Spleen (tissue), 11 donors: ENCODE results near the gene HDAC3. TPM values are rescaled to one million over a fixed set of nuclear protein-coding genes. Genes with fewer than 3 reads are reported as not detected.

Experiments
- DNase-seq: peaks from one replicate; pipeline ENCODE4 v3.0.0-alpha.2; 2020
- H3K27ac ChIP-seq, 8 donors: fragments of 200-600 bp; sonication (generic) in 7 of 8; 1 replicate in 4 of 8; 2 replicates in 4 of 8; pipeline versions ENCODE4 v1.5.0 to v1.8.0; 2016 to 2021; ENCODE audit warnings: inconsistent platforms in 4 of 8, mild to moderate bottlenecking in 4 of 8, moderate library complexity in 1 of 8
- H3K27me3 ChIP-seq, 7 donors: fragments of 200-600 bp; sonication (generic) in 6 of 7; replicated peaks in 1 of 7; 1 replicate in 4 of 7; 2 replicates in 3 of 7; pipeline versions ENCODE4 v1.5.0 to v1.8.0; 2016 to 2021; ENCODE audit warnings: inconsistent platforms in 3 of 7, mild to moderate bottlenecking in 1 of 7
- H3K36me3 ChIP-seq, 6 donors: fragments of 200-600 bp; sonication (generic) in 5 of 6; 1 replicate in 4 of 6; 2 replicates in 2 of 6; pipeline versions ENCODE4 v1.5.0 to v1.8.0; 2016 to 2021; ENCODE audit warnings: inconsistent platforms in 2 of 6
- H3K4me1 ChIP-seq, 6 donors: fragments of 200-600 bp; sonication (generic) in 5 of 6; 1 replicate in 3 of 6; 2 replicates in 3 of 6; pipeline versions ENCODE4 v1.5.0 to v1.8.0; 2016 to 2021; ENCODE audit warnings: inconsistent platforms in 3 of 6
- H3K4me3 ChIP-seq, 8 donors: fragments of 200-600 bp; sonication (generic) in 7 of 8; 1 replicate in 4 of 8; 2 replicates in 4 of 8; pipeline versions ENCODE4 v1.5.0 to v1.8.0; 2016 to 2021; ENCODE audit warnings: inconsistent platforms in 4 of 8, mild to moderate bottlenecking in 4 of 8, moderate library complexity in 2 of 8
- H3K9me3 ChIP-seq, 8 donors: fragments of 200-600 bp; sonication (generic) in 7 of 8; 1 replicate in 4 of 8; 2 replicates in 4 of 8; pipeline versions ENCODE4 v1.5.0 to v1.8.0; 2016 to 2021; ENCODE audit warnings: inconsistent platforms in 4 of 8
- POLR2A ChIP-seq, 3 donors: fragments of 450-650 bp; IDR thresholded peaks; one replicate each; pipeline ENCODE4 v1.5.1; 2017; ENCODE audit warnings: antibody characterized with exemption in 3 of 3, mild to moderate bottlenecking in 1 of 3
- POLR2AphosphoS5 ChIP-seq, 3 donors: sonication (generic); formaldehyde crosslinking; IDR thresholded peaks; one replicate each; pipeline ENCODE4 v1.5.1; 2017; ENCODE audit warnings: antibody characterized with exemption in 3 of 3
- WGBS, 5 donors: extraction: QIAGEN DNeasy Blood & Tissue Kit in 3 of 5; methylation state at CpG; one replicate each; pipeline versions ENCODE4 v1.1.5 to v1.1.7; 2013 to 2018; 5-methylcytosine and 5-hydroxymethylcytosine counted together
- intact Hi-C: fragments of 100-400 bp; cut with DNase I; formaldehyde crosslinking; loops from one replicate; pipeline ENCODE4 v1.15.0; 2023; ENCODE audit warnings: low total_unique reads
- polyA plus RNA-seq, 3 donors: library from polyadenylated mRNA; stranded (reverse); fragments of 200-250 nt; gene quantifications; one replicate each; pipeline ENCODE4 v1.2.1, GENCODE V29; 2013
- total RNA-seq, 7 donors: library from RNA; depleted of rRNA in 3 of 7; stranded (reverse); fragments of >200 nt in 3 of 7; fragmentation: NEBNext Ultra II Directional in 4 of 7; extraction: Animal tissue kit (Norgen Biotek cat#: 25700) in 4 of 7; gene quantifications; one replicate each; pipeline versions ENCODE4 v1.1.0 to v1.2.1, GENCODE V29; 2016 to 2021
- TF ChIP-seq, protein P1 (sequence below), 11 experiments: fragments of 200-600 bp in 7 of 11; fragments of 450-650 bp in 4 of 11; sonication (generic) in 4 of 11; IDR thresholded peaks in 8 of 11; conservative IDR thresholded peaks in 3 of 11; 1 replicate in 7 of 11; 2 replicates in 4 of 11; pipeline versions ENCODE4 v1.4.0 to v1.8.0; 2016 to 2021; ENCODE audit warnings: antibody characterized with exemption in 11 of 11, inconsistent platforms in 4 of 11, mild to moderate bottlenecking in 1 of 11
- donor health status: healthy with polysubstance abuse.
- donor health status: DM: no; HTN: no; CAD: no; lungs with moderate emphysema.
- donor health status: DM: no; HTN: no; CAD: no.
- donor health status: Bipolar disorder and iron deficiency.
- donor health status: healthy.
- donor health status: DM: no; HTN: no; CAD: no.
- donor health status: DM: yes; HTN: yes; CAD: no.

Gene HDAC3
- total and polyA plus RNA-seq, 10 donors, result 51.1 to 108 (median 64.8) TPM

GRCh38 chr5:141628175-141628788, 8.4 kb downstream of the HDAC3 start:
- Histone ChIP-seq H3K4me3 (no peak overlapping the region), H3K4me1 (peaks cover 0 to 32% (median 14%) of the 10 kb centered on the region in 6 donors), H3K27ac (no peak overlapping the region), H3K27me3 (no peaks in the 10 kb centered on the region), H3K9me3 (no peaks in the 10 kb centered on the region), H3K36me3 (peaks cover 0 to 98% (median 72%) of the 10 kb centered on the region in 6 donors)
- no peak for TF ChIP-seq POLR2A (IDR thresholded peaks at IDR 0.05)
- no peak for TF ChIP-seq POLR2AphosphoS5 (IDR thresholded peaks at IDR 0.05)
- TF ChIP-seq, protein P1, sequence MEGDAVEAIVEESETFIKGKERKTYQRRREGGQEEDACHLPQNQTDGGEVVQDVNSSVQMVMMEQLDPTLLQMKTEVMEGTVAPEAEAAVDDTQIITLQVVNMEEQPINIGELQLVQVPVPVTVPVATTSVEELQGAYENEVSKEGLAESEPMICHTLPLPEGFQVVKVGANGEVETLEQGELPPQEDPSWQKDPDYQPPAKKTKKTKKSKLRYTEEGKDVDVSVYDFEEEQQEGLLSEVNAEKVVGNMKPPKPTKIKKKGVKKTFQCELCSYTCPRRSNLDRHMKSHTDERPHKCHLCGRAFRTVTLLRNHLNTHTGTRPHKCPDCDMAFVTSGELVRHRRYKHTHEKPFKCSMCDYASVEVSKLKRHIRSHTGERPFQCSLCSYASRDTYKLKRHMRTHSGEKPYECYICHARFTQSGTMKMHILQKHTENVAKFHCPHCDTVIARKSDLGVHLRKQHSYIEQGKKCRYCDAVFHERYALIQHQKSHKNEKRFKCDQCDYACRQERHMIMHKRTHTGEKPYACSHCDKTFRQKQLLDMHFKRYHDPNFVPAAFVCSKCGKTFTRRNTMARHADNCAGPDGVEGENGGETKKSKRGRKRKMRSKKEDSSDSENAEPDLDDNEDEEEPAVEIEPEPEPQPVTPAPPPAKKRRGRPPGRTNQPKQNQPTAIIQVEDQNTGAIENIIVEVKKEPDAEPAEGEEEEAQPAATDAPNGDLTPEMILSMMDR (IDR thresholded peaks at IDR 0.05 in 8 of 11, conservative IDR thresholded peaks at IDR 0.05 in 3 of 11), result no peak
- no peak for DNase-seq
- WGBS, 5 donors, result 95 to 99% (median 97%) methylated on average over 6 of the region's 6 CpGs
- intact Hi-C loops, result no loop called here

GRCh38 chr5:141623611-141624010, 13.0 kb downstream of the HDAC3 start:
- Histone ChIP-seq H3K4me1 (peaks cover 0 to 33% (median 22%) of the 10 kb centered on the region in 6 donors), H3K4me3 (no peak overlapping the region), H3K9me3 (no peaks in the 10 kb centered on the region), H3K27me3 (no peaks in the 10 kb centered on the region), H3K27ac (peak overlapping the region in 6 of 8 donors; percentile 27 to 78 (median 74)), H3K36me3 (peaks cover 4 to 90% (median 71%) of the 10 kb centered on the region in 6 donors)
- TF ChIP-seq, protein P1 (IDR thresholded peaks at IDR 0.05 in 8 of 11, conservative IDR thresholded peaks at IDR 0.05 in 3 of 11), result no peak
- no peak for TF ChIP-seq POLR2AphosphoS5 (IDR thresholded peaks at IDR 0.05)
- no peak for TF ChIP-seq POLR2A (IDR thresholded peaks at IDR 0.05)
- no peak for DNase-seq
- intact Hi-C loops, result loop anchor here (5.0 kb wide), 1 partner anchor 36 kb away; no protein-coding TSS in a partner anchor
- WGBS, 5 donors, result 70 to 84% (median 73%) methylated on average over 5 of the region's 5 CpGs

- peaks cover 4 to 86% (median 66%) of the 10 kb centered on the region in 6 donors for H3K36me3 ChIP-seq
- no peak for TF ChIP-seq POLR2A (IDR thresholded peaks at IDR 0.05)
- no peak for TF ChIP-seq POLR2AphosphoS5 (IDR thresholded peaks at IDR 0.05)
- TF ChIP-seq, protein P1 (IDR thresholded peaks at IDR 0.05 in 8 of 11, conservative IDR thresholded peaks at IDR 0.05 in 3 of 11), result no peak
- H3K27me3 ChIP-seq, result no peaks in the 10 kb centered on the region
- H3K9me3 ChIP-seq, result no peaks in the 10 kb centered on the region
- DNase-seq, result no peak
- H3K27ac ChIP-seq, result peak overlapping the region in 6 of 8 donors; percentile 27 to 78 (median 74)
- H3K4me1 ChIP-seq, result peaks cover 0 to 35% (median 22%) of the 10 kb centered on the region in 6 donors
- no peak overlapping the region for H3K4me3 ChIP-seq
- intact Hi-C loops, result loop anchor here (5.0 kb wide), 1 partner anchor 36 kb away; no protein-coding TSS in a partner anchor
Measured at GRCh38 chr5:141623186-141623585, 13.5 kb downstream of the HDAC3 start.

DNA sequence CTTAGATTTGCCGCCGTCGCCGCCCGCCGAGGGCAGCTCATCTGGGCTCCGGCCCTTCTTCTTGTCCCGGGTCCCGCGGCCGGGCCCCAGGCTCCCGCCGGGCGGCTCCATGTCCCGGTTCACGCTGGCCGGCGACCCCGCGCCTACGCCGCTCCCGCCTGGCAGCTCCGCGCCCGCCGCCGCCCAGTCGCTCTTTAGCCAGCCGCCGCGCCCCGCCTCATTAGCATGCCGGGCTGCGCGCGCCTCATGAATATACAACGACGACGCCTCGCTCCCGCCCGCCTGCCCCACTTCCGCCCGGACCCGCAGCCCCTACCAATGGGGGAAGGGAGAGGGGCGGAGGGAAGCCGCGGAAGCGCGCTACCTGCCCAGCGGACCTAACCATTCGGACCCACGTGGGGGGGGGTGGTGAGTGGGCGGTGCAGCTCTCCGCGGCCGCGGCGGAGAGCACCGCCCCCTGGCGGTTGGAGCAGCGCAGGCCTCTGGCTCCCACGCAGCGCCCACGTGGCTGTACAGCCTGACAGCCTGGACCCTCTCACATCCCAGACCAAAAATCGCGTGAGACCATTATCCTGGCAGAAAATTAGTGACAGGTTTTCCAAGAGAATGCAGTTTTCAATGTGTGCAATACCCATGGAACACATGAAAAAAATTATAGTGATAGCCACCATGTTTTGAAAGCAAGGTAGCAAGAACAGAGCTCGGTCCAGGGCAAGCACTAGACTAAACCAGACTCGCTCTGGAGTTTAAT, 17.7 kb downstream of the HDAC3 start, which contains the start of gene DIAPH1:
DIAPH1 (minus strand) TSS at position 197 of the 751 bp plus-strand sequence; CDS start at position 111, 86 bp downstream.
- no peaks in the 10 kb centered on the region for H3K27me3 ChIP-seq
- WGBS, 5 donors, result 2 to 3% (median 3%) methylated on average over 32 to 70 of the region's 70 CpGs
- intact Hi-C loops, result no loop called here
- H3K9me3 ChIP-seq, result no peaks in the 10 kb centered on the region
- H3K4me3 ChIP-seq, result peak within 1 kb of the TSS; percentile 76 to 96 (median 92)
- peak within 1 kb of the TSS; percentile 77 to 100 (median 96) for H3K27ac ChIP-seq
- TF ChIP-seq POLR2A (IDR thresholded peaks at IDR 0.05) (peak in 2 of 3 donors; percentile 40 to 80), POLR2AphosphoS5 (IDR thresholded peaks at IDR 0.05) (peak; percentile 93 to 95 (median 95))
- TF ChIP-seq, protein P1 (IDR thresholded peaks at IDR 0.05 in 8 of 11, conservative IDR thresholded peaks at IDR 0.05 in 3 of 11), result peak; percentile 96 to 100 (median 99)
- peaks cover 17 to 75% (median 63%) of the 10 kb centered on the region in 6 donors for H3K4me1 ChIP-seq
- DNase-seq, result peak; percentile 100
- H3K36me3 ChIP-seq, result peaks cover 4 to 44% (median 29%) of the 10 kb centered on the region in 6 donors
